GM21423 (cell line): Measurements from ENCODE around the gene RAB40B.
A peak's percentile ranks its signal among the peaks of the same experiment; 100 is the strongest.
"Not testable (repeated sequence)": the region's sequence is repeated elsewhere in the genome, so short reads cannot be mapped to it uniquely, and the experiment has no call there.

Experiments used
- ATAC-seq: cut with Tn5 transposase; IDR thresholded peaks from one replicate; pipeline ENCODE4 v1.9.1; 2021; ENCODE audit warnings: mild to moderate bottlenecking, moderate library complexity; ENCODE audit not compliant: unreplicated experiment

The RAB40B gene

GRCh38 chr17:82668631-82669099 lies 29.8 kb downstream of the RAB40B start:
- peak; percentile 65 for ATAC-seq

GRCh38 chr17:82668024-82668630 lies 30.4 kb downstream of the RAB40B start:
- no peak for ATAC-seq

GRCh38 chr17:82667668-82668000 lies 30.9 kb downstream of the RAB40B start:
- ATAC-seq: no peak

DNA sequence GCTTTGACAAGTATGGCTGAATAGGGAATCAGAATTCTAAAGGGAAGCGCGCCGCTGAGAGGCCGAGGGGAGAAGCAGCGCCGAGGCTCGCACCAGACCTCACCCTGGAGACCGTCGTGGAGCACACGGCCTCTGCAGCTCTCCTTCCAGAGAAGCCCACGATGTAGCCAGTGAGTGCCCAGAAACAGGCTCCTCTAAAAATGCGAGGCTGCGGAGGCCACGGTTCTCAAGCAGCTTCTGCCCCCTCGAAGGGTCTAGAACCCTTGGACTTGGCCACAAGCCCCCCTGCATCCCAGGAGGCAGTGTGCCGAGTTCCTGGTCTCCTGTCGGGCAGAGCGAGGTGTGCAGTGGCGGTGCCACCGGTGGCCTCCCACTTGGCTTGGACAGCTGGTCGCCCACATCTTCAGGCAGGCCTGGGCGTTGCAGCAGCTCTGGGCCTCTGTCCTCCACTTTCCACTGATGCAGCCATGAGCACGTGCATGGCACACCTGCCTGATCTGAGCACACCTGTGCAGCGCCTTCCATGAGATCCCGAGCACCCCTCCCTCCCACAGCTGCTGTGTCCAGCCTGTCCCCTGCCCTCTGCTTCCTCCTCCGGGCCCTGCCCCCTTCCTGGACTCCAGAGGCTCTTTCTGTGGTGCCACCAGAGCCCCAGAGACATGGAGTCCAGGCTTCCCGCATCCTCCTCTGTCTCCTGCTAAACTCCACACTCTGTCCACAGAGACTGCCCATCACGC lies 31.4 kb downstream of the RAB40B start:
- ATAC-seq: no peak

- no peak for ATAC-seq
Measured at GRCh38 chr17:82665891-82666290, 32.6 kb downstream of the RAB40B start.

GRCh38 chr17:82665217-82665616 lies 33.3 kb downstream of the RAB40B start:
- no peak for ATAC-seq

DNA sequence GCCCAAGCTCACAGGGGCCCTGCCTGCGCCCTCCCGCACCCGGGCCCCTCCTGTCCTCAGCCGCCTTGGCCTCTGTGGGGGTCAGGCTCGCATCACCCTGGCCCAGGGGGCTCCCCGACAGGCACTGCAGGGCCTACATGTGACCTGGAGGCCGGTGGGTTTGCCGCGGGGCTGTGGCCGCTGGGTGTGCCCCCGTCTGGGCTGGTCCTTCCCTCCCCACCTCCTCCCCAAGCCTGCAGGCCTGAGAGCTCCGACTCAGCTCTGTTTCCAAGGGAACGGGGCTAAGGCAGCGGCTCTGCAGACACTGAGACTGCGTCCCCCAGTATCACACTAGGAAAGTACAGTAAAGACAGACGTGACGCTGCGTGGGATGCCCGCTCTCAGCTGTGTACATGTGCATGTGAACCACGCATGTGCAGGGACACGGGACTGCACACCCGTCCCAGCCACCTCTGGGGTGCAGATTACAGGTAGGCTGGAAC lies 33.8 kb downstream of the RAB40B start:
- no peak for ATAC-seq

DNA sequence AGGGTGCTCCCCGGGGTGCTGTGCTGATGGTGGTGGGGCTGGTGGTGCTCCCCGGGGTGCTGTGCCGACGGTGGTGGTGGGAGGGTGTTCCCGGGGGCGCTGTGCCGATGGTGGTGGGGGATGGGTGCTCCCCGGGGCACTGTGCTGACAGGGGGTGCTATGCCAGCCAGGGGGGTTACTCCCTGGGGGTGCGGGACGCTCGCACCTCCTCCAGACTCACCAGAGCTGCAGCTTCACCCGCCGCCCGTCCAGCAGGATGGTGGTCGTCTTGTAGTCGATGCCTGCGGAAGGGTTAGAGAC lies 34.3 kb downstream of the RAB40B start:
- ATAC-seq: no peak

GRCh38 chr17:82663381-82664275 lies 34.9 kb downstream of the RAB40B start:
- ATAC-seq: no peak

GRCh38 chr17:82662711-82663261 lies 35.7 kb downstream of the RAB40B start:
- ATAC-seq: no peak

DNA sequence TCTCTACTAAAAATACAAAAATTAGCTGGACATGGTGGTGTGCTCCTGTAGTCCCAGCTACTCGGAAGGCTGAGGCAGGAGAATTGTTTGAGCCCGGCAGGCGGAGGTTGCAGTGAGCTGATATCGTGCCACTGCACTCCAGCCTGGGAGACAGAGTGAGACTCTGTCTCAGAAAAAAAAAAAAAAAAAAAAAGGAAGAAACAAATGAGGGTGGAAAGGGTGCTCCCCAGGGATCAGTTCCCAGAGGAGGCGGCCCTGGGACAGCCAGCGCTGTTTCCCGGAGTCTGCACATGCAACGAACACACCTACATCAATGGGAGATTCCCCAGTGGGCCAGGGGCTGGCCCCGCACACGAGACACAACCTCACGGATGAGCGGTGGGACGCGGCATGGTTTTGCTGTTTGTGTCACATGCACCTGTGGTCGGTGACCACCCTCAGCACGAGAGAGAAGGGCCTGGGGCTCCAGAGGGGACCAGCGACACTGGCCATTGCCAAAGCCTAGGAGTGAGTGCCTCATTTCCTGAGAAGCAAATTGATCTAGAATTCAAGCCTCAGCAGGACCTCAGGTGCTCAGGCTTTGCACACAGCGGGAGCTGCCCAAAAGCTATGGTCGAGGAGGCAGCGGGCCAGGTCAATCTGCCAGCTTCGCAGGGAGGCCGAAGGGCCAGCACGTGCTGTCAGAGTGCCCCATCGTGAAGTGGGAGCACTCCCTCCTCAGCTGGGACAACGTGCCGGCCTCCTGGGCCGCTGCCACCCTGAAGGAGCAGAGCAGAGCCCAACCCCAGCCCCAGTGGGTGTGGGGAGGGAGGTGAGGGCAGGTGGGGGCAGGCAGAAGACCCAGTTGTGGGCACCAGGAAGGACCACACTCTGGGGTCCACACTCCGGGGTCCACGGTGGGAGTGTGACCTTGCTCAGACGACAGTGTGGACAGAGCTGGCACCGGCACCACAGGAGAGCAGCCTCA lies 36.5 kb downstream of the RAB40B start:
- ATAC-seq: no peak

GRCh38 chr17:82659886-82660285 lies 38.6 kb downstream of the RAB40B start:
- no peak for ATAC-seq

DNA sequence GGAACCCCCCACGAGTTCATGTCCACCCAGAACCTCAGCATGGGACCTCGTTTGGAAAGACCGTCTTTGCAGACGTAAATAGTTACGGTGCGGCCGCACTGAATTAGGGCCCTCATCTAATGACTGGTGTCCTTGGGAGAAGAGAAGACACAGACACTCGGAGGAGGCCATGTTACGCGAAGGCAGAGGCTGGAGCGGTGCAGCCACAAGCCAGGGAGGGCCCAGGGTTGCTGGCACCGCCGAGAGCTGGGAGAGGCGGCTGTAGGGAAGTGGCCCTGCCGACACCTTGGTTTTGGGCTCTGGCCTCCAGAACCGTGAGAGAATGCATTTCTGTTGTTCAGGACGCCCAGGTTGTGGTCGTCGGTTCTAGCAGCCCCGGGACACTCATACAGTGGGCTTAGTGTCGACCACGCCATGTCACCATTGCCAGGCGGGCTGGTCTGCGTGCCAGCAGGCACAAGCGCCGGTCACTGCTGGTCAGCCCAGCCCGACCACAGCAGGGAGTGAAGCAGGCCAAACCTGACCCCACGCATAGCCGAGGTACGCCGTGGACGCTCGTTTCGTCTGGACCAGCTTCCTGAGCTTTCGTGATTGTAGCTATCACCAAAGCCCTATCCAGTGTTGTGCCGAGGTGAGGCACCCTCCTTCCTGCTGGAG lies 39.6 kb downstream of the RAB40B start:
- no peak for ATAC-seq

DNA sequence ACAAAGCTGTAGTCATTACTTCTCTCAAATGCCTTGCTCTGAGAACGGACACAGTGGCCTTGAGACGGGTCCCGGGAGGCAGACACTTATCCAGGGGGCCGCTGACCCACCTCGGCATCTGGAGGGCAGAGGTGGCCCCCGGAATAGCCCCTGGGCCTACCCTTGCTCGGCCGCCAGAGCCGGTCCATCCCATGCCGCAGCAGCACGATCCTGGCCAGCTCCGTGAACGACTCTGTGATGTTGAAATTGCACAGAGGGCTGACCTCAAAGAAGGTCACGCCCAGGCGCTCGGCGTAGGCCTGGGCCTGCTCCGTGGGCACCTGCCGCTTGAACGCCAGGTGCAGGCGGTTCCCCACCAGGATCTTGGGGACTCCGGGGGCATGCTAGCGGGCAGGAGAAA lies 40.2 kb downstream of the RAB40B start:
- ATAC-seq: no peak

DNA sequence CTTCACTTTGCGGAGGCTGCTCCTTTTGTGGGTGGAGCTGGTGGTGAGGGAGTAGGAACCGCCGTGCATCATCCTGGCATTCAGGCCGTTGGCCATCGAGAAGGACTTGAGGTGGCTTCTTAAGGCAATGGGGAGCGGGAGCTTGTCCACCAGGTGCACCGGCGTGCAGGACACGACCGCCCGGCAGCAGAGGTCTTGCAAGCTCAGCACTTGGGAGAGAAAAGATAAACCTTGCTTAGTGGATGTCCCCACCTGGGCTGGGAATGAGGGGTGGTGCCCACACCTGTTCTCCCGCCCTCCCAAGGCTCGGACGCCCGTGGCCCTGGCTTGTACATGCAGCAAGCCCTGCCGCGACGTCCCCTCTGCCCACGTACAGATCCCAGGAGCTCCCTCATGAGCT lies 40.6 kb downstream of the RAB40B start:
- ATAC-seq: no peak

DNA sequence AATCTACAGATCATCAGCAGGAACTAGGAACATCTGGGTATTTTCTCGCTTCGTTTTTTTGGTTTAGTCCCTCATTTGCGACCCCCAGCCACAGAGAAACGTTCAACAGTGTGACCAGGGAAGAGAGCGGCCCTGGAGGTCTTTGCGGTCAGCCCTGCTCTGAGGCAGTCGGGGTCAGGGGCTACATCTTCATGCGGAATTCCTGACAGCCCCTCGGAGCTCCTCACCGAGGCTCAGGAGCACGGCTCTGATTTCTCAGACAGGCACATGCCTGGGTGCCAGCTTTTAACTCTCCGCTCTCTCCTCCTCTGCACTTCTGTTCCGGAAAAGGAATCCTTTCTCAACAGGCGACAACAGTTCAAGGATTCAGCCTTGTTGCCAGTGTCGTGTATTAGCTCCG lies 42.2 kb downstream of the RAB40B start:
- ATAC-seq: no peak

DNA sequence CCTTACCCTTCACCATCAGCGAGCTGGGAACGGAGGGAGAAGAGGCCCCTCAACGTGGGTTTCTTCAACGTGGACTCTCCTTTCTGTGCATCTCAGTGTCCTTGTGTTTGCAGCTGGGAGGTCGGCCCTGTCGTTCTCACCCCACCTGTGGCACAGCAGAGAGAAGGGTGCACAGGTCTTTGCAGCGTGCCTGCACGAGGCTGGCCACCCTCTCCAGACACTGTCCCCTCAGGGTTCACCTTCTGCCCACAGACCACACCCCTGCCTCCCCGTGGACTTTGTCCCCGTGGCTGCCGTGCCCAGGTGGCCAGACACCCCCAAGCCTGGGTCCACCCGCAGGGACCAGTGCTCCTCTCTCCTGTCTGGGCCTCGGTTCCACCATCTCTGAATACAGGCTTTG lies 43.0 kb downstream of the RAB40B start:
- ATAC-seq: no peak

- no peak for ATAC-seq
Measured at GRCh38 chr17:82655038-82655479, 43.4 kb downstream of the RAB40B start.

- not testable (repeated sequence) for ATAC-seq
Measured at GRCh38 chr17:82654611-82655010, 43.9 kb downstream of the RAB40B start.
